Panc1 (cell line): ENCODE measurements around the gene CACNG7. TPM values are rescaled to one million over a fixed set of nuclear protein-coding genes. Genes with fewer than 3 reads are reported as not detected.

Experiments
- ATAC-seq: fragments of 200-7000 bp; cut with Tn5 transposase; 2 replicates; pipeline ENCODE4 v1.9.1; 2020; ENCODE audit warnings: mild to moderate bottlenecking, moderate library complexity
- BruUV-seq: library from RNA; stranded (reverse); fragments of 400-500 nt; replicated peaks from 2 replicates; lab custom pipeline; 2021; lab: Mats Ljungman, UMichigan
- CTCF ChIA-PET: fragments of 300-600 bp; sonication (Branson Sonifier 250); formaldehyde crosslinking; loops from one replicate; lab custom pipeline; 2022; ENCODE audit warnings: antibody characterized with exemption; lab: Charles Lee
- POLR2A ChIA-PET: fragments of 300-600 bp; sonication (Branson Sonifier 250); formaldehyde crosslinking; loops from one replicate; lab custom pipeline; 2022; ENCODE audit warnings: antibody characterized with exemption; lab: Charles Lee
- DNase-seq: peaks from one replicate; pipeline ENCODE4 v3.0.0-alpha.2; 2010; ENCODE audit warnings: low read depth, low spot score
- H3K27ac ChIP-seq: 2 replicates; pipeline ENCODE4 v1.5.1; 2011; ENCODE audit warnings: mild to moderate bottlenecking, low read length, inconsistent platforms
- H3K27me3 ChIP-seq: fragments of 200-500 bp; sonication (Bioruptor generic); 2 replicates; pipeline ENCODE4 v1.6.0; 2014; ENCODE audit warnings: low read length, inconsistent platforms; ENCODE audit not compliant: control insufficient read depth, insufficient read depth
- H3K36me3 ChIP-seq: fragments of 200-500 bp; sonication (Bioruptor generic); 2 replicates; pipeline ENCODE4 v1.5.1; 2014; ENCODE audit warnings: inconsistent platforms, mild to moderate bottlenecking, low read length, moderate library complexity; ENCODE audit not compliant: control insufficient read depth, insufficient read depth
- H3K4me1 ChIP-seq: 2 replicates; pipeline ENCODE4 v1.5.1; 2011; ENCODE audit warnings: inconsistent platforms, mild to moderate bottlenecking, low read length, moderate library complexity; ENCODE audit not compliant: control insufficient read depth, insufficient read depth
- H3K4me3 ChIP-seq, 2 experiments: 2 replicates each; pipeline ENCODE4 v1.5.1; 2011 to 2012; ENCODE audit warnings: low read depth in 2 of 2, low read length in 2 of 2, mild to moderate bottlenecking in 2 of 2, inconsistent platforms in 1 of 2, moderate library complexity in 1 of 2
- H3K9me3 ChIP-seq: fragments of 200-500 bp; sonication (Bioruptor generic); 2 replicates; pipeline ENCODE4 v1.5.1; 2014; ENCODE audit warnings: low read depth, mild to moderate bottlenecking, inconsistent platforms, low read length, moderate library complexity; ENCODE audit not compliant: control insufficient read depth, insufficient read depth
- CTCF ChIP-seq: fragments of 450-650 bp; IDR thresholded peaks from 2 replicates; pipeline ENCODE4 v1.5.1; 2017; ENCODE audit warnings: mild to moderate bottlenecking
- POLR2AphosphoS5 ChIP-seq: IDR thresholded peaks from 2 replicates; pipeline ENCODE4 v1.6.1; 2012; ENCODE audit warnings: mild to moderate bottlenecking, low read depth, low read length, moderate library complexity
- REST ChIP-seq, 2 experiments: IDR thresholded peaks; 2 replicates each; pipeline ENCODE4 v1.6.1; 2011 to 2012; ENCODE audit warnings: low read depth in 2 of 2, control low read depth in 1 of 2, low read length in 1 of 2, mild to moderate bottlenecking in 1 of 2, moderate library complexity in 1 of 2; ENCODE audit not compliant: insufficient read depth in 1 of 2
- SIN3A ChIP-seq: IDR thresholded peaks from 2 replicates; pipeline ENCODE4 v1.6.1; 2012; ENCODE audit warnings: low read depth, mild to moderate bottlenecking, low read length, moderate library complexity, borderline replicate concordance; ENCODE audit not compliant: insufficient read depth
- TCF7L2 ChIP-seq: IDR thresholded peaks from 2 replicates; pipeline ENCODE4 v1.6.1; 2011; ENCODE audit warnings: mild to moderate bottlenecking, low read depth, low read length, inconsistent platforms
- in situ Hi-C: cut with HindIII; loops from 2 replicates; pipeline ENCODE4 v1.10.0; 2016; ENCODE audit warnings: low sequenced_read_pairs, low pct_unique_long_range_greater_than_20kb
- intact Hi-C: fragments of 100-400 bp; cut with micrococcal nuclease; formaldehyde crosslinking; loops from one replicate; pipeline ENCODE4 v1.10.0; 2022; ENCODE audit not compliant: unreplicated experiment
- total RNA-seq: library from RNA; stranded (reverse); gene quantifications from one replicate; pipeline ENCODE4 v1.2.1, GENCODE V29; 2021; ENCODE audit not compliant: unreplicated experiment

CACNG7 gene
- total RNA-seq, 1 experiment from 2014 or later, result 7.7 TPM

GRCh38 chr19:53882391-53883050 is 26.6 kb upstream of the CACNG7 start:
- peak overlapping the region; percentile 51 to 73 for H3K4me3 ChIP-seq
- TF ChIP-seq TCF7L2 (no peak), CTCF (no peak; the same call in 1 of the 2 replicates), POLR2AphosphoS5 (no peak), REST (IDR thresholded peaks at IDR 0.05; ENCODE audit: insufficient read depth in 1 of 2, low read depth in 2 of 2, low read length in 1 of 2) (no peak), SIN3A (no peak)
- peak overlapping the region; percentile 62; the same call in 1 of the 2 replicates for H3K27ac ChIP-seq
- CTCF ChIA-PET, result interaction anchor here (1.1 to 2.7 kb wide), 2 partner anchors 120 to 148 kb away, joined by 3 to 11 read pairs; no protein-coding TSS in a partner anchor
- peaks cover 24% of the 10 kb centered on the region for H3K4me1 ChIP-seq
- DNase-seq (no peak), ATAC-seq (no peak)
- H3K9me3 ChIP-seq, result no peaks in the 10 kb centered on the region
- BruUV-seq, result no TSS peak
- H3K27me3 ChIP-seq, result no peaks in the 10 kb centered on the region
- POLR2A ChIA-PET, result interaction anchor here (0.7 to 0.8 kb wide), 2 partner anchors 12 to 171 kb away, joined by 9 to 20 read pairs; no protein-coding TSS in a partner anchor
- in situ Hi-C loops, result no loop called here
- no peaks in the 10 kb centered on the region for H3K36me3 ChIP-seq
- intact Hi-C loops, result no loop called here

- Histone ChIP-seq H3K27me3 (no peaks in the 10 kb centered on the region), H3K4me1 (peaks cover 24% of the 10 kb centered on the region), H3K36me3 (no peaks in the 10 kb centered on the region), H3K4me3 (peak overlapping the region in 1 of 2 experiments; percentile 73; a peak in 2 of 4 replicates), H3K27ac (no peak overlapping the region), H3K9me3 (no peaks in the 10 kb centered on the region)
- ChIA-PET POLR2A (interaction anchor here (0.7 to 1.3 kb wide), 2 partner anchors 59 to 170 kb away, joined by 8 to 9 read pairs; no protein-coding TSS in a partner anchor), CTCF (interaction anchor here (2.7 kb wide), 1 partner anchor 147 kb away, joined by 11 read pairs; no protein-coding TSS in a partner anchor)
- intact Hi-C loops (no loop called here), in situ Hi-C loops (no loop called here)
- no peak for DNase-seq
- TF ChIP-seq CTCF (no peak), REST (IDR thresholded peaks at IDR 0.05; ENCODE audit: insufficient read depth in 1 of 2, low read depth in 2 of 2, low read length in 1 of 2) (no peak), TCF7L2 (no peak), SIN3A (no peak), POLR2AphosphoS5 (no peak)
- BruUV-seq, result no TSS peak
- no peak for ATAC-seq
Observed at GRCh38 chr19:53883231-53883661, 25.8 kb upstream of the CACNG7 start.
